GM18511 (cell line): ENCODE measurements around the gene MAPK12.
"Not testable (repeated sequence)": the region's sequence is repeated elsewhere in the genome, so short reads cannot be mapped to it uniquely, and the experiment has no call there.

Experiments
- ATAC-seq: cut with Tn5 transposase; IDR thresholded peaks from one replicate; pipeline ENCODE4 v1.9.1; 2021; ENCODE audit warnings: mild to moderate bottlenecking, moderate library complexity; ENCODE audit not compliant: unreplicated experiment

Gene MAPK12

DNA sequence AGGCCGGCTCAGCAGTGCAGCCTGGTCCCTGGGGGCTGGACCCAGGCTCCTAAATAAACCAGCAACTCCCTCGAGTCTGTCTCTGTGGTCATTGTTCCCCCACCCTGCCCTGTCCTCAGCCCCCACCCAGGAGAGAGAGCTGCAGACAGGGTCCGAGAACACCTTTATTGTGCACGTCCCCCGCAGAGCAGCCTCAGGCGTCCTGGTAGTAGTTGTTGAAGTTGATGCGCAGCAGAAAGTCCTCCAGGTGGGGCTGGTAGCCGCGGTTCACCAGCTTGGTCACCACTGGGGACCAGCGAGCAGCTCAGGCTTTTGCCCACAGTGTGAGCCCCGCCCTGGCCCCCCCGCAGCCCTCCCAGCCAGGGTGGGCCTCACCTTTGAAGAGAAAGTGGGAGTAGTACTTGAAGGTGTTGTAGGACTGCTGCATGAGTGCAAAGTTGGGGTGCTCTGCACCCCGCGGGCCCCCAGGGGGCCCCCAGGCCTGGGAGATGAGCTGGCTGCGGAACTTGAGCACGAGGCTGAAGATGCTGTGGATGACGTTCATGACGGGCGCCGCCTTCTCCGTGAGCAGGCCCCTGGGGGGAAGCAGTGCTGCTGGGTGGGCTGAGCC, 43.8 kb downstream of the MAPK12 start:
- ATAC-seq, result no peak

DNA sequence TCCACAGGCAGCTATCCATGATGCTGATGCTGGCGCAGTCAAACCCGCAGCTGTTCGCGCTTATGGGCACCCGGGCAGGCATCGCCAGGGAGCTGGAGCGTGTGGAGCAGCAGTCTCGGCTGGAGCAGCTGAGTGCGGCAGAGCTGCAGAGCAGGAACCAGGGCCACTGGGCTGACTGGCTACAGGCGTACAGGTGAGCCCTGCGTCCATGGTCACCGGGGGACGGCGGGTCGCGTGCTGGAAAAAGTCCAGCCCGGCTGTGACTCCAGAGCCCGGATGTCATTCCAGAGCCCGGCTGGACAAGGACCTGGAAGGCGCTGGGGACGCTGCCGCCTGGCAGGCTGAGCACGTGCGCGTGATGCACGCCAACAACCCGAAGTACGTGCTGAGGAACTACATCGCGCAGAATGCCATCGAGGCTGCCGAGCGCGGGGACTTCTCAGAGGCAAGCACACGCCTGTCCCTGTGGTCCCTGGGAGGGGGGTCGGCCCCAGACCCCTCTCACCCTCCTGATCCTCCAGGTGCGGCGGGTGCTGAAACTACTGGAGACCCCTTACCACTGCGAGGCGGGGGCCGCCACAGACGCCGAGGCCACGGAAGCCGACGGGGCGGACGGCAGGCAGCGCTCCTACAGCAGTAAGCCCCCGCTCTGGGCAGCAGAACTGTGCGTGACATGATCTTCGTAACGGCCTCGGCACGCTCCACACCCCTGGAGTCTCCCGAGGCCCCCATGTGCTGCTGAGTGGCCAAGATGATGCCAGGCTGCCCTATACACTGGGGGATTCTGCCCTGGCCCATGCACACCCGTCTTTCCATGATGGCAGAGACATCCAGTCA, 44.6 kb downstream of the MAPK12 start:
- no peak for ATAC-seq

DNA sequence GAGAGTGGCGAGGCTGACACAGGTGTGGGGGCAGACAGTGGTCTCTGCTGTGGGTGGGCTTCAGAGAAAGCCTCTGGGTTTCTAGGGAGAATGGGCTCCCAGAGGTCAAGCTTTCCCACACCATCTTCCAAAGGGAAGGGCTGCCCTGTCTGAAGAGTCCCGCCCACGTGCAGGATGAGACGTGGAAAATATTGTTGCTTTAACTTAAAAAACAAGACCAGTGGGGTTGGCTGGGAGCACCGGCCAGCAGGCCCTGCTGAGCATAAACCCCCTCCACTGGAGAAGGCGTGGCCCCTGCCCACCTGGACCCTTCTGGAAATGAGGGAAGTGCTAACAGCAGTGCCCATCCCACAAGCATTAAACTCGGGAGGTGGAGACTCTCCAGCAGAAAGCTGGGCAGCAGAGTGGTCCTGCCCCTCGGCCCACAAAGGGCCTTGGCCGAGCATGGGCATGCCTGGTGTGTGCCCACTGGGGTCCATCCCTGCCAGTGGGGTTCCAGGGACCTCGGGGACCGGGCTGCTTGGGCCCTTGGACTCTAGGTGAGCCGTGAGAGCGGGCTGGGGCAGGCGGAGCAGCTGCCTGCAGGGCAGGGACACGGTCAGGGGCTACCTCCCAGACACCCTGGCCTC, 45.3 kb downstream of the MAPK12 start:
- ATAC-seq, result no peak

GRCh38 chr22:50215297-50216054, 46.0 kb downstream of the MAPK12 start:
- ATAC-seq, result no peak

DNA sequence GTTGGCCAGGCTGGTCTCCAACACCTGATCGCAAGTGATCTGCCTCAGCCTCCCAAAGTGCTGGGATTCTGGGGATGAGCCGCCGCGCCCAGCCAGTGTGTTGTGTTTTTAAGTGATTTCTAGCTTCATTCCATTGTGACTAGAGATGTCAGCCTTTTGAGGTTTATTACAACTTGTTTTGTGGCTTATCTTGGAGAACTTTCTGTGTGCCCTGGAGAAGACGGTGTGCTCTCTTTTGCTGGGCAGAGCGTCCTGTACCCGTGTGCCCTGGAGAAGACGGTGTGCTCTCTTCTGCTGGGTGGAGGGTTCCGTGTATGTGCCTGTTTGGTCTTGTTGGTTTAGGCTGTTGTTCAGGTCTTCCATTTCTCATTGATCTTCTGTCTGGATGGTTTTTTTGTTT, 48.2 kb downstream of the MAPK12 start:
- no peak for ATAC-seq

GRCh38 chr22:50211147-50211546, 50.3 kb downstream of the MAPK12 start:
- no peak for ATAC-seq

- ATAC-seq, result no peak
These were observed 50.9 kb downstream of the MAPK12 start for GRCh38 chr22:50210378-50211139.

GRCh38 chr22:50209893-50210292, 51.6 kb downstream of the MAPK12 start:
- ATAC-seq, result no peak

DNA sequence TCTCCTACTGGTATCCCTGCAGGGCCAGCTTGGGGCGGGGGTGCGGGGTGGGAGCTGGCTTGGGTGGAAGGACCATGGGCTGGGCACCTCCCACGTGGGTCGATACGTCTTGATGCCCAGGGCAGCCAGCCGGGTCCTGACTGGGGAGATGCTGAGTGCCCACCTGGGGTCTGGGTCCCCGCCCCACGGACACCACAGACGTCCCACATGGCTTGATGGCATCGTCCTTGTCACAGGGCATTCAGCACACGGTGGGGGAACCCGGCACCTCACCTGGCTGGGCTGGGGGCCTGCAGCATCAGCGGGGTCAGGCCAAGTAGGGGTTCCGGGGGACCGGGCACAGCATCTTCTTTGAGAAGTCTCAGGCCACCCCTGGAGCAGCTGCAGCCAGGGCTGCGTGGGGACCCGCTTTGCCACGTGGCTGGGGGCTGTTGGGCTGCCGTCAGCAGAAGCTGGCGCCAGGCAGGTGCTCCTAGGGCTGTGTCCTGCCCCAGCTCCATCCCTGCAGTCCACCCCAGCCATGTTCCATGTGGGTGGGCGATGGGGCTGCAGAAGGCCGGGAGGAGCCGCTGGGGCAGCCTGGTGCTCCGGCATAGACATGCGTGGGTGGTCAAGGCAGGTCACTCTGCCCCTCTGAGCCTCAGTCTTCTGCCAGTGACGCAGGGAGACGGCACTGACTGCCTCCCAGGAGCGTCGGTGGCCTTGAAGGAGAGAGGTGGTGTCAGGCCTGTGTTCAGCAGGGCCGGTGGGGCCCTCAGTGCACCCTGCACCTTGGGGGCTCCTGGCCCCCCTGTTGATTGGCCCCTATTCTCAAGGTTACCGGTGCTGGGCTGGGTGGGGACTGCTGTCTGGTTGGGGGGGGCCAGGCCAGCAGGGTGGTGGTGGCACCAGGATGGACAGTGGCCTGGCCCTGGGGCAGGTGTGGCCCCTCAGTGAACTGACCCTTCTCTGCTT, 52.3 kb downstream of the MAPK12 start:
- no peak for ATAC-seq

DNA sequence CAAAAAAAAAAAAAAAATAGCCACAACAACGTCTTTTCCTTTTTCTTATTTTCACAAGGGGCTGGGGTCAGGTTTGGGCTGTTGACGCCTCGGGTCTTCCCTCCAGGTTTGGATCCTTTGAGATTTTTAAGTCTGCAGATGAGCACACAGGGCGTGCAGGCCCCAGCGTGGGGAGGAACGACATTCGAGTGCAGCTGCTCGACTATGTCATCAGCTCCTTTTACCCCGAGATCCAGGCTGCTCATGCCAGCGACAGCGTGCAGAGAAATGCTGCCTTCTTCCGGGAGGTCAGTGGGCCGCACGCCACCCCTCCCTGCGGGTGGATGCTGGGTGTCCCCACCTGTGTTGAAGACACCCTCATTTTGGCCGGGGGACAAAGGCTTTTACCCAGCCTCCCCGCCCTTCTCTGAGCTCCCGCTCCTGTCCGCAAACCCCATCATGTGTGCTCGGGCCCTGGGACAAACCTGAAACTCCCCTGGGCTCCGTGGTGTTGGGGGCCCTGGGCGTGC, 53.0 kb downstream of the MAPK12 start:
- ATAC-seq, result no peak

GRCh38 chr22:50207383-50208140, 53.9 kb downstream of the MAPK12 start:
- ATAC-seq, result no peak

DNA sequence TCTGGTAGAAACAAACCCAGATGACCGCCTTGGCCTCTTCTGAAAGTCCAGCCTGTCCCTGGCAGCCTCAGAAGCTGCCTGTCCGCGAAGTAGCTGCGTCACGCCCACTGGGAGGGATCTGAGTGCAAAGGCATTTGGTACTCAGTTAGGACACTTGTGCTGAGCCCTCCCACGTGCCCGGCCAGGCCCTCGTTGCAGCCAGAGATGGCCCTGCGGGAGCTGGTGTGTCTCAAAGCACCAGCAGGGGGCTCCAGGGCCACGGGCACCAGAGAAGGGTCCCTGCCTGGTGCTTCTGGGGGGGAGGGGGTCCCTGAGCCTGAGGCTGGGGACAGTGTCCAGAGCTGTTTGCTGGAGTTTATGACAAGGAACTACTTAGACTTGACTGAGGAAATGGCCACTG, 54.9 kb downstream of the MAPK12 start:
- no peak for ATAC-seq

DNA sequence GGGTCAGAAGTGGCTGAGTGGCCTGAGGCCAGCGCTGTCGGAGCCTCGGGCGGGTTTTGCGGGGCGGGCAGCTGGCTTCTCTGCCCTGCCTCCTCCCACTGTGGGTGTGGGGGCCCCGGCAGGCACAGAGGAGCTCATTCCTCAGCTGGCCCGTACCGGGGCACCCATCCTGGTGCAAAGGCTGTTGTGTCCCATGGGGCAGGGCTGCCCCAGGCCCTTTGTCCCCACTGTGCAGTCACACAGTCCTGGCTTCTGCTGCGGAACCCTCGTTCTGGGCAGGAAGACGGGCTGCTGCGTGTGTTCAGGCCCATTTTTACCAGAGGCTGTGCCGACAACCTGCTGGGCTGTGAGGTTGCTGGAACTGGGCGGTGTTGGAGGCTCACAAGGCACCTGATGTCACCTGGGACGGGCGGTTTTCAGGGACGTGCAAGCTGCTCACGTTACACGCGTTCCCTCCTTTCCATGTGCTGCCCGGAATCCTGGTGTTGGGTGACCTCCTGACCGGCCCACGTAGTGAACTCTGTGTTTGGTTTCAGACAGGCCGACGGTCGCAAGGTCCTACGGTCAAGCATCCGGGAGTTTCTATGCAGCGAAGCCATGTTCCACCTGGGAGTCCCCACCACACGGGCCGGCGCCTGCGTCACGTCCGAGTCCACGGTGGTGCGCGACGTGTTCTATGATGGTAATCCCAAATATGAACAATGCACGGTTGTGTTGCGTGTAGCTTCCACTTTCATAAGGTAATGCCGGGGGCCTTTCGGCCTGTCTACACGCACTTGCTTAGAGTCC, 55.5 kb downstream of the MAPK12 start:
- no peak for ATAC-seq

DNA sequence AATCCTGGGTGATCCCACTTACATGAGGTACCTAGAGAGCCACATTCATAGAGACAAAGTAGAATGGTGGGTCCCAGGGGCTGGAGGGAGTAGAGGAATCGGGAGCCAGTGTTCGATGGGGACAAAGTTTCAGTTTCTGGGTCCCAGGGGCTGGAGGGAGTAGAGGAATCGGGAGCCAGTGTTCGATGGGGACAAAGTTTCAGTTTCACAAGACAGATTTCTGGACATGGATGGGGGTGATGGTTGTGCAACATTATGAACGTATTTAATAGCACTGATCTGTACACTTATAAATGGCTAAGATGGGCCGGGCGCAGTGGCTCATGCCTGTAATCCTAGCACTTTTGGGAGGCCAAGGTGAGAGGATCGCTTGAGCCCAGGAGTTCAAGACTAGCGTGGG, 56.5 kb downstream of the MAPK12 start:
- not testable (repeated sequence) for ATAC-seq

DNA sequence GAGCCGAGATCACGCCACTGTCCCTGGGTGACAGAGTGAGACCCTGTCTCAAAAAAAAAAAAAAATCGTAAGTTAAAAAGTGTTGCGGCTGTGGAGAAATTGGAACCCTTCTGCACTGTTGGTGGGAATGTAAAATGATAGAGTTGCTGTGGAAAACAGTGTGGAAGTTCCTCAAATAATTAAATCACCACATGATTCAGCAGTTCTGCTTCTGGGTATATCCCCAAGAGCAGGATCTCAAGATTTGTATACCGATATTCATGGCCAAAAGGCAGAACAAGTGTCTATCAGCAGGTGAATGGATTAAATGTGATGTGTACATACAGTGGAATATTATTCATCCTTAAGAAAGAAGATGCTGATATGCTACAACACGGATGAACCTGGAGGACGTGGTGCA, 56.9 kb downstream of the MAPK12 start:
- no peak for ATAC-seq

DNA sequence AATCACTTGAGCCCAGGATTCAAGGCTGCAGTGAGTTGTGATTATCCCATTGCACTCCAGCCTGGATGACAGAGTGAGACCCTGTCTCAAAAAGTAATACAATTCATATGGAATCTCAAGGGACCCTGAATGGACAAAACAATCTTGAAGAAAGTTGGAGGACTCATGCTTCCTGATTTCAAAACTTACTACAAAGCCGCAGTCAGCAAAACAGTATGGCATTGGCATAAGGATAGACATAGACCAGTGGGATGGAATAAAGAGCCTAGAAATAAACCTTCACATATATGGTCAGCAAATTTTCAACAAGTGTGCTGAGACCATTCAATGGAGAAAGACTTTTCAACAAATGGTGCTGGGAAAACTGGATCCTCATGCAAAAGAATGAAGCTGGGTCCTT, 58.2 kb downstream of the MAPK12 start:
- ATAC-seq, result no peak
